HL-60 (cell line): ENCODE measurements around the gene ABCA8.

ENCODE experiments used
- CTCF ChIP-seq: IDR thresholded peaks from one replicate; pipeline ENCODE4 v1.5.1; 2011; ENCODE audit warnings: low read length, control low read depth, inconsistent platforms; ENCODE audit not compliant: insufficient read depth
- GABPA ChIP-seq: IDR thresholded peaks from 2 replicates; pipeline ENCODE4 v1.6.1; 2012; ENCODE audit warnings: low read depth
- POLR2AphosphoS5 ChIP-seq: IDR thresholded peaks from 2 replicates; pipeline ENCODE4 v1.6.1; 2012; ENCODE audit warnings: low read depth
- REST ChIP-seq: IDR thresholded peaks from 2 replicates; pipeline ENCODE4 v1.6.1; 2012; ENCODE audit warnings: low read depth; ENCODE audit not compliant: insufficient replicate concordance

- TF ChIP-seq CTCF (no peak), POLR2AphosphoS5 (no peak), REST (no peak), GABPA (no peak)
Measured at GRCh38 chr17:68865584-68865983, 89.6 kb downstream of the ABCA8 start.
